ENCODE data around the gene CTSH. TPM values are rescaled to one million over a fixed set of nuclear protein-coding genes. Genes with fewer than 3 reads are reported as not detected.

CTSH gene
- total RNA-seq, 1 donor from 2014 or later: 75.8 TPM

- no peak for DNase-seq (ENCODE audit: low read depth)
- Histone ChIP-seq H3K36me3 (ENCODE audit: control insufficient read depth, insufficient read depth, low read length) (peaks cover 11% of the 10 kb centered on the region), H3K4me3 (ENCODE audit: low read depth, low read length) (no peak overlapping the region), H3K27me3 (ENCODE audit: control insufficient read depth, insufficient read depth, low read length) (no peaks in the 10 kb centered on the region)
- no peak for FAIRE-seq
- TF ChIP-seq, protein P1, sequence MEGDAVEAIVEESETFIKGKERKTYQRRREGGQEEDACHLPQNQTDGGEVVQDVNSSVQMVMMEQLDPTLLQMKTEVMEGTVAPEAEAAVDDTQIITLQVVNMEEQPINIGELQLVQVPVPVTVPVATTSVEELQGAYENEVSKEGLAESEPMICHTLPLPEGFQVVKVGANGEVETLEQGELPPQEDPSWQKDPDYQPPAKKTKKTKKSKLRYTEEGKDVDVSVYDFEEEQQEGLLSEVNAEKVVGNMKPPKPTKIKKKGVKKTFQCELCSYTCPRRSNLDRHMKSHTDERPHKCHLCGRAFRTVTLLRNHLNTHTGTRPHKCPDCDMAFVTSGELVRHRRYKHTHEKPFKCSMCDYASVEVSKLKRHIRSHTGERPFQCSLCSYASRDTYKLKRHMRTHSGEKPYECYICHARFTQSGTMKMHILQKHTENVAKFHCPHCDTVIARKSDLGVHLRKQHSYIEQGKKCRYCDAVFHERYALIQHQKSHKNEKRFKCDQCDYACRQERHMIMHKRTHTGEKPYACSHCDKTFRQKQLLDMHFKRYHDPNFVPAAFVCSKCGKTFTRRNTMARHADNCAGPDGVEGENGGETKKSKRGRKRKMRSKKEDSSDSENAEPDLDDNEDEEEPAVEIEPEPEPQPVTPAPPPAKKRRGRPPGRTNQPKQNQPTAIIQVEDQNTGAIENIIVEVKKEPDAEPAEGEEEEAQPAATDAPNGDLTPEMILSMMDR (IDR thresholded peaks at IDR 0.05; ENCODE audit: insufficient read depth, low read length, severe bottlenecking): no peak
These were observed 10.2 kb downstream of the CTSH start for GRCh38 chr15:78934655-78935023.

DNA sequence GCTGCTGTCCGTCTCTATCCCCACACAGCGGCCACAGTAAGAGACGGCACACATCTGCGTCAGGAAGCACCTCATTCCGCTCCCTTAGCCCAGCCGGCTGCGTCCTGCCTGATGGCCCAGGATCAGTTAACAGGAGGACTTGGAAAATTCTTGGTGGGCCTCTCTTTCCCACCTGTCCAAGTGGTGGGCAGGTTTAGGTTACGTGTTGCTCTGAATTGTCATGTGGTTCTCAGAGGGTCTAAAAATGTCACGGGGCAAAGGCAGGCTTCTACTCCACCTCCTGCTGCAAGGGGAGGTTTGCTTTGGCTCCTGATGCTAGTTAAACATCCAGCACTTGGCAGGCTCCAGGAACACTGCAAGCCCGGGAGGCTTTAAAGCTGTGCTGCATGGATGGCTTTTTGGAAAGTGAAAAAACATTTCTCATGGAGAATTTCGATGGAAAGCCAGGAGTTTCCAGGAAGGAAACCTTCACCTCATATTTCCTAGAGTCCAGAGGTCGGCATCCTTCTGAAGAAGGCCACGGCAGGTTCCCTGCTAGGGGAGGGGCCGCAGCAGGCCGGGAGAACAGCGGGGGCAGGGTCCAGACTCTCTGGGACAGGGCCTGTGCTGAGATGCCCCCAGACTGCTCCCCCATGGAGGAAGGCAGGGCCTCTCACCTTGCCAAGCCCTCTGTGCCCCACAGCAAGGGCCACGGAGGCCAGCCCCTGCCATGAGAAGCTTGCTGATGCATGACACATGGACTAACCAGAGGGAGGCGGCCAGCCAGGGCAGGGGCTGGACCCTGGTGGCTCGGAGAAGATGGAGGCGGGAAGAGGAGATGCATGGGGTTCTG is 10.8 kb downstream of the CTSH start:
- Histone ChIP-seq H3K36me3 (ENCODE audit: control insufficient read depth, insufficient read depth, low read length) (peaks cover 12% of the 10 kb centered on the region), H3K4me3 (ENCODE audit: low read depth, low read length) (no peak overlapping the region), H3K27me3 (ENCODE audit: control insufficient read depth, insufficient read depth, low read length) (no peaks in the 10 kb centered on the region)
- TF ChIP-seq, protein P1 (IDR thresholded peaks at IDR 0.05; ENCODE audit: insufficient read depth, low read length, severe bottlenecking): no peak
- no peak for DNase-seq (ENCODE audit: low read depth)
- FAIRE-seq: no peak

- DNase-seq (ENCODE audit: low read depth) (no peak), FAIRE-seq (no peak)
- Histone ChIP-seq H3K27me3 (ENCODE audit: control insufficient read depth, insufficient read depth, low read length) (no peaks in the 10 kb centered on the region), H3K4me3 (ENCODE audit: low read depth, low read length) (no peak overlapping the region), H3K36me3 (ENCODE audit: control insufficient read depth, insufficient read depth, low read length) (peaks cover 12% of the 10 kb centered on the region)
- TF ChIP-seq, protein P1 (IDR thresholded peaks at IDR 0.05; ENCODE audit: insufficient read depth, low read length, severe bottlenecking): no peak
These were observed 11.5 kb downstream of the CTSH start for GRCh38 chr15:78933187-78933822.

- no peak for DNase-seq (ENCODE audit: low read depth)
- FAIRE-seq: no peak
- H3K36me3 ChIP-seq (ENCODE audit: control insufficient read depth, insufficient read depth, low read length): peaks cover 15% of the 10 kb centered on the region
- TF ChIP-seq, protein P1 (IDR thresholded peaks at IDR 0.05; ENCODE audit: insufficient read depth, low read length, severe bottlenecking): no peak
- no peaks in the 10 kb centered on the region for H3K27me3 ChIP-seq (ENCODE audit: control insufficient read depth, insufficient read depth, low read length)
- no peak overlapping the region for H3K4me3 ChIP-seq (ENCODE audit: low read depth, low read length)
These were observed 12.5 kb downstream of the CTSH start for GRCh38 chr15:78932258-78932808.

GRCh38 chr15:78931439-78932257 is 13.2 kb downstream of the CTSH start:
- FAIRE-seq: no peak

More at GRCh38 chr15:78931439-78932257, 13.2 kb downstream of the CTSH start:
- Histone ChIP-seq H3K27me3 (ENCODE audit: control insufficient read depth, insufficient read depth, low read length) (no peaks in the 10 kb centered on the region), H3K36me3 (ENCODE audit: control insufficient read depth, insufficient read depth, low read length) (peaks cover 13% of the 10 kb centered on the region), H3K4me3 (ENCODE audit: low read depth, low read length) (no peak overlapping the region)
- TF ChIP-seq, protein P1 (IDR thresholded peaks at IDR 0.05; ENCODE audit: insufficient read depth, low read length, severe bottlenecking): no peak
- DNase-seq (ENCODE audit: low read depth): no peak

Data from bronchial epithelial cell (primary cell).